ENCODE results near the gene ZNF506. TPM values are rescaled to one million over a fixed set of nuclear protein-coding genes. Genes with fewer than 3 reads are reported as not detected.

The ZNF506 gene
- total and polyA plus RNA-seq, 2 experiments from 2014 or later, result 26.0 to 42.1 TPM

DNA sequence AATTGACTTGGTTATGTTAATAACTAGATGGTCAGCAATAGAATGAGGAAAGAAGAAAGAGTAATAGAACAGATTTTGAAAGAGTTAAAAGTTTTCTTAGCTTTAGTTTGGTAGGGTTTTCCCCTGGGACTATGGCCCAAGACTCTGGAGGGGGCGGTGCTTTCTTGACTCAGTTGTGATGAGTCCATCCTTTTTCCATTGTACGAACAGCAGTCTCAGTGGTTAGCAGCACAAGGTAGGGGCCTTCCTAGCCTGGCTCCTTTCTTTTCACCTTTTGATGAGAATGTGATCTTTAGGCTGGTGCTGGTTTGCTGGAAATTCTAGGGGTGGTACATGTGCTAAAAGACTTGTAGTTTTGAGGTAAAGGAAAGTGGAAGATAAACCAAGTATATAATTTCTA, 38.8 kb downstream of the ZNF506 start:
- no peak overlapping the region for H3K27ac ChIP-seq (ENCODE audit: low read depth)
- H3K4me2 ChIP-seq, result no peak overlapping the region
- peaks cover 3% of the 10 kb centered on the region for H3K27me3 Mint-ChIP-seq (ENCODE audit: insufficient read depth, low read depth, poor library complexity)
- H3K4me3 ChIP-seq, result no peak overlapping the region
- no peaks in the 10 kb centered on the region for H3K4me1 ChIP-seq (ENCODE audit: insufficient read depth)
- no peak overlapping the region for H3K4me3 Mint-ChIP-seq
- DNase-seq (ENCODE audit: low spot score) (no peak), ATAC-seq (no peak)
- no peak overlapping the region for H3K27ac Mint-ChIP-seq
- peaks cover 3% of the 10 kb centered on the region; the same call in 2 of the 3 replicates for H3K9me3 Mint-ChIP-seq
- peaks cover 36% of the 10 kb centered on the region for H3K36me3 Mint-ChIP-seq (ENCODE audit: low read depth)
- H3F3A ChIP-seq (replicated peaks; ENCODE audit: low read depth), result no peaks in the 10 kb centered on the region
- H3K36me3 ChIP-seq (ENCODE audit: insufficient read depth), result no peaks in the 10 kb centered on the region
- H3K9me2 ChIP-seq (ENCODE audit: insufficient read depth), result no peaks in the 10 kb centered on the region
- peaks cover 2% of the 10 kb centered on the region for H3K4me1 Mint-ChIP-seq
- no peaks in the 10 kb centered on the region for H3K27me3 ChIP-seq (ENCODE audit: insufficient read depth)
- H4K20me1 ChIP-seq (replicated peaks; ENCODE audit: insufficient read depth), result peaks cover 3% of the 10 kb centered on the region; the same call in 1 of the 2 replicates
- TF ChIP-seq EZH2 (IDR thresholded peaks at IDR 0.05; ENCODE audit: low read depth, unreplicated experiment) (no peak), STAT1 (IDR thresholded peaks at IDR 0.05; ENCODE audit: unreplicated experiment) (no peak), REST (IDR thresholded peaks at IDR 0.05; ENCODE audit: unreplicated experiment) (no peak), NANOG (IDR thresholded peaks at IDR 0.05; ENCODE audit: borderline replicate concordance) (no peak), POLR2AphosphoS5 (IDR thresholded peaks at IDR 0.05; ENCODE audit: low read depth) (no peak), JUNB (IDR thresholded peaks at IDR 0.05; ENCODE audit: unreplicated experiment) (no peak), ZNF114 (CRISPR knock-in tag; IDR thresholded peaks at IDR 0.05) (no peak), CREB1 (CRISPR knock-in tag; IDR thresholded peaks at IDR 0.05; ENCODE audit: low read depth) (no peak), ZNF331 (CRISPR knock-in tag; IDR thresholded peaks at IDR 0.05; ENCODE audit: low read depth) (no peak), EZH2phosphoT487 (IDR thresholded peaks at IDR 0.05; ENCODE audit: unreplicated experiment) (no peak), CTCF (conservative IDR thresholded peaks at IDR 0.05; ENCODE audit: low read depth in 2 of 2) (no peak)
- TF ChIP-seq, protein P1, sequence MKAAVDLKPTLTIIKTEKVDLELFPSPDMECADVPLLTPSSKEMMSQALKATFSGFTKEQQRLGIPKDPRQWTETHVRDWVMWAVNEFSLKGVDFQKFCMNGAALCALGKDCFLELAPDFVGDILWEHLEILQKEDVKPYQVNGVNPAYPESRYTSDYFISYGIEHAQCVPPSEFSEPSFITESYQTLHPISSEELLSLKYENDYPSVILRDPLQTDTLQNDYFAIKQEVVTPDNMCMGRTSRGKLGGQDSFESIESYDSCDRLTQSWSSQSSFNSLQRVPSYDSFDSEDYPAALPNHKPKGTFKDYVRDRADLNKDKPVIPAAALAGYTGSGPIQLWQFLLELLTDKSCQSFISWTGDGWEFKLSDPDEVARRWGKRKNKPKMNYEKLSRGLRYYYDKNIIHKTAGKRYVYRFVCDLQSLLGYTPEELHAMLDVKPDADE (IDR thresholded peaks at IDR 0.05), result no peak
- TF ChIP-seq, protein P2, sequence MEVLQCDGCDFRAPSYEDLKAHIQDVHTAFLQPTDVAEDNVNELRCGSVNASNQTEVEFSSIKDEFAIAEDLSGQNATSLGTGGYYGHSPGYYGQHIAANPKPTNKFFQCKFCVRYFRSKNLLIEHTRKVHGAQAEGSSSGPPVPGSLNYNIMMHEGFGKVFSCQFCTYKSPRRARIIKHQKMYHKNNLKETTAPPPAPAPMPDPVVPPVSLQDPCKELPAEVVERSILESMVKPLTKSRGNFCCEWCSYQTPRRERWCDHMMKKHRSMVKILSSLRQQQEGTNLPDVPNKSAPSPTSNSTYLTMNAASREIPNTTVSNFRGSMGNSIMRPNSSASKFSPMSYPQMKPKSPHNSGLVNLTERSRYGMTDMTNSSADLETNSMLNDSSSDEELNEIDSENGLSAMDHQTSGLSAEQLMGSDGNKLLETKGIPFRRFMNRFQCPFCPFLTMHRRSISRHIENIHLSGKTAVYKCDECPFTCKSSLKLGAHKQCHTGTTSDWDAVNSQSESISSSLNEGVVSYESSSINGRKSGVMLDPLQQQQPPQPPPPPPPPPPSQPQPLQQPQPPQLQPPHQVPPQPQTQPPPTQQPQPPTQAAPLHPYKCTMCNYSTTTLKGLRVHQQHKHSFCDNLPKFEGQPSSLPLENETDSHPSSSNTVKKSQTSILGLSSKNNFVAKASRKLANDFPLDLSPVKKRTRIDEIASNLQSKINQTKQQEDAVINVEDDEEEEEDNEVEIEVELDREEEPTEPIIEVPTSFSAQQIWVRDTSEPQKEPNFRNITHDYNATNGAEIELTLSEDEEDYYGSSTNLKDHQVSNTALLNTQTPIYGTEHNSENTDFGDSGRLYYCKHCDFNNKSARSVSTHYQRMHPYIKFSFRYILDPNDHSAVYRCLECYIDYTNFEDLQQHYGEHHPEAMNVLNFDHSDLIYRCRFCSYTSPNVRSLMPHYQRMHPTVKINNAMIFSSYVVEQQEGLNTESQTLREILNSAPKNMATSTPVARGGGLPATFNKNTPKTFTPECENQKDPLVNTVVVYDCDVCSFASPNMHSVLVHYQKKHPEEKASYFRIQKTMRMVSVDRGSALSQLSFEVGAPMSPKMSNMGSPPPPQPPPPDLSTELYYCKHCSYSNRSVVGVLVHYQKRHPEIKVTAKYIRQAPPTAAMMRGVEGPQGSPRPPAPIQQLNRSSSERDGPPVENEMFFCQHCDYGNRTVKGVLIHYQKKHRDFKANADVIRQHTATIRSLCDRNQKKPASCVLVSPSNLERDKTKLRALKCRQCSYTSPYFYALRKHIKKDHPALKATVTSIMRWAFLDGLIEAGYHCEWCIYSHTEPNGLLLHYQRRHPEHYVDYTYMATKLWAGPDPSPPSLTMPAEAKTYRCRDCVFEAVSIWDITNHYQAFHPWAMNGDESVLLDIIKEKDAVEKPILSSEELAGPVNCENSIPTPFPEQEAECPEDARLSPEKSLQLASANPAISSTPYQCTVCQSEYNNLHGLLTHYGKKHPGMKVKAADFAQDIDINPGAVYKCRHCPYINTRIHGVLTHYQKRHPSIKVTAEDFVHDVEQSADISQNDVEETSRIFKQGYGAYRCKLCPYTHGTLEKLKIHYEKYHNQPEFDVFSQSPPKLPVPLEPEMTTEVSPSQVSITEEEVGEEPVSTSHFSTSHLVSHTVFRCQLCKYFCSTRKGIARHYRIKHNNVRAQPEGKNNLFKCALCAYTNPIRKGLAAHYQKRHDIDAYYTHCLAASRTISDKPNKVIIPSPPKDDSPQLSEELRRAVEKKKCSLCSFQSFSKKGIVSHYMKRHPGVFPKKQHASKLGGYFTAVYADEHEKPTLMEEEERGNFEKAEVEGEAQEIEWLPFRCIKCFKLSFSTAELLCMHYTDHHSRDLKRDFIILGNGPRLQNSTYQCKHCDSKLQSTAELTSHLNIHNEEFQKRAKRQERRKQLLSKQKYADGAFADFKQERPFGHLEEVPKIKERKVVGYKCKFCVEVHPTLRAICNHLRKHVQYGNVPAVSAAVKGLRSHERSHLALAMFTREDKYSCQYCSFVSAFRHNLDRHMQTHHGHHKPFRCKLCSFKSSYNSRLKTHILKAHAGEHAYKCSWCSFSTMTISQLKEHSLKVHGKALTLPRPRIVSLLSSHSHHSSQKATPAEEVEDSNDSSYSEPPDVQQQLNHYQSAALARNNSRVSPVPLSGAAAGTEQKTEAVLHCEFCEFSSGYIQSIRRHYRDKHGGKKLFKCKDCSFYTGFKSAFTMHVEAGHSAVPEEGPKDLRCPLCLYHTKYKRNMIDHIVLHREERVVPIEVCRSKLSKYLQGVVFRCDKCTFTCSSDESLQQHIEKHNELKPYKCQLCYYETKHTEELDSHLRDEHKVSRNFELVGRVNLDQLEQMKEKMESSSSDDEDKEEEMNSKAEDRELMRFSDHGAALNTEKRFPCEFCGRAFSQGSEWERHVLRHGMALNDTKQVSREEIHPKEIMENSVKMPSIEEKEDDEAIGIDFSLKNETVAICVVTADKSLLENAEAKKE (CRISPR knock-in tag; IDR thresholded peaks at IDR 0.05), result no peak
- no peak overlapping the region for H2AFZ ChIP-seq
- peaks cover 23% of the 10 kb centered on the region; the same call in 1 of the 2 replicates for H3K79me2 ChIP-seq (replicated peaks; ENCODE audit: insufficient read depth)

Measured in GM23338 (cell line).